Fibroblast of the aortic adventitia (primary cell): ENCODE data around the gene NOX1. TPM values are rescaled to one million over a fixed set of nuclear protein-coding genes. Genes with fewer than 3 reads are reported as not detected.

Experiments used
- DNase-seq: peaks from one replicate; pipeline ENCODE4 v3.0.0-alpha.2; 2010; ENCODE audit warnings: low read depth
- H3K4me3 ChIP-seq: 2 replicates; pipeline ENCODE4 v1.5.1; 2011; ENCODE audit warnings: low read depth, mild to moderate bottlenecking, control low read depth, low read length, moderate library complexity
- total RNA-seq: library from RNA; depleted of rRNA; stranded (reverse); fragments of >200 nt; gene quantifications from 2 replicates; pipeline ENCODE4 v1.2.3, GENCODE V29; 2012; ENCODE audit warnings: low replicate concordance
- TF ChIP-seq, protein P1 (sequence below): IDR thresholded peaks from 2 replicates; pipeline ENCODE4 v1.5.1; 2011; ENCODE audit warnings: mild to moderate bottlenecking, low read length, control low read depth, inconsistent platforms; ENCODE audit not compliant: insufficient read depth

NOX1 gene
- total RNA-seq, 1 donor = not detected

DNA sequence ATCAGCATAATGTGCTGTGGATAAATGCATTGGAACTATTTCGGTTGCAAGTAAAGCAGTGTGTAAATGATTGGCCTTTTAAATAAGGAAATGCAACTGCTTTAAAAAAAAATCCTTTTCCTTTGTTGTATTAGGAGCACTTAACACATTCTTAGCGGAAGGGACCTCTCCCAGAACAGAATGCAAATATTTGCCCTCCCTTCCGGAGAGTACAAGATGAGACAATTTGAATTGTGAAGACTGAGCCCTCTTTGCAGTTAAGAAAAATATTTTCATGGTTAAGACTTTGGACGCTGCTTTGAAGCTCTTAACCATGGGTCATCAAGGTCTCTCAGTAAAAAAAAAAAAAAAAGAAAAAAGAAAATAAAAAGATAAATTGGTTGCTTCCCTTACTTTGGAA is 9.5 kb upstream of the NOX1 start:
- TF ChIP-seq, protein P1, sequence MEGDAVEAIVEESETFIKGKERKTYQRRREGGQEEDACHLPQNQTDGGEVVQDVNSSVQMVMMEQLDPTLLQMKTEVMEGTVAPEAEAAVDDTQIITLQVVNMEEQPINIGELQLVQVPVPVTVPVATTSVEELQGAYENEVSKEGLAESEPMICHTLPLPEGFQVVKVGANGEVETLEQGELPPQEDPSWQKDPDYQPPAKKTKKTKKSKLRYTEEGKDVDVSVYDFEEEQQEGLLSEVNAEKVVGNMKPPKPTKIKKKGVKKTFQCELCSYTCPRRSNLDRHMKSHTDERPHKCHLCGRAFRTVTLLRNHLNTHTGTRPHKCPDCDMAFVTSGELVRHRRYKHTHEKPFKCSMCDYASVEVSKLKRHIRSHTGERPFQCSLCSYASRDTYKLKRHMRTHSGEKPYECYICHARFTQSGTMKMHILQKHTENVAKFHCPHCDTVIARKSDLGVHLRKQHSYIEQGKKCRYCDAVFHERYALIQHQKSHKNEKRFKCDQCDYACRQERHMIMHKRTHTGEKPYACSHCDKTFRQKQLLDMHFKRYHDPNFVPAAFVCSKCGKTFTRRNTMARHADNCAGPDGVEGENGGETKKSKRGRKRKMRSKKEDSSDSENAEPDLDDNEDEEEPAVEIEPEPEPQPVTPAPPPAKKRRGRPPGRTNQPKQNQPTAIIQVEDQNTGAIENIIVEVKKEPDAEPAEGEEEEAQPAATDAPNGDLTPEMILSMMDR = no peak
- H3K4me3 ChIP-seq = no peak overlapping the region
- DNase-seq = no peak

DNA sequence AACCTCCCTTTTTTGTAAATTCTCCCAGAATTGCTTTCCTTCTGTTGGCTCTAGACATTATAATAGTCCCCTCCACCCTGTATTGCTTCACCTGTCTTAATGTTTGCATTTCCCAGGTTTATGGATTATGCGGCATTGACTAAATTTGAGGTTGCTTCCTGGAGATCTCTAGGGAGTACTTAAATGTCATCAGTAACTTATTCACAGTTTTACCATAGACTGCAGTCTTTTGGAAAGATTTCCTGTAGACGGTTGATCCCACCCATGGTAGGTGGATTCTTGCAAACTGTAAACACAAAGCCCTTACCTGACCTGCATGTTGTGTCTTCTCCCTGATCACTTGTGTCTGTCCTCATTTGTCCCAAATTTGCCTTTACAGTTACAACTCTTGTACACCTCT is 6.2 kb upstream of the NOX1 start:
- TF ChIP-seq, protein P1 = no peak
- no peak for DNase-seq
- no peak overlapping the region for H3K4me3 ChIP-seq

DNA sequence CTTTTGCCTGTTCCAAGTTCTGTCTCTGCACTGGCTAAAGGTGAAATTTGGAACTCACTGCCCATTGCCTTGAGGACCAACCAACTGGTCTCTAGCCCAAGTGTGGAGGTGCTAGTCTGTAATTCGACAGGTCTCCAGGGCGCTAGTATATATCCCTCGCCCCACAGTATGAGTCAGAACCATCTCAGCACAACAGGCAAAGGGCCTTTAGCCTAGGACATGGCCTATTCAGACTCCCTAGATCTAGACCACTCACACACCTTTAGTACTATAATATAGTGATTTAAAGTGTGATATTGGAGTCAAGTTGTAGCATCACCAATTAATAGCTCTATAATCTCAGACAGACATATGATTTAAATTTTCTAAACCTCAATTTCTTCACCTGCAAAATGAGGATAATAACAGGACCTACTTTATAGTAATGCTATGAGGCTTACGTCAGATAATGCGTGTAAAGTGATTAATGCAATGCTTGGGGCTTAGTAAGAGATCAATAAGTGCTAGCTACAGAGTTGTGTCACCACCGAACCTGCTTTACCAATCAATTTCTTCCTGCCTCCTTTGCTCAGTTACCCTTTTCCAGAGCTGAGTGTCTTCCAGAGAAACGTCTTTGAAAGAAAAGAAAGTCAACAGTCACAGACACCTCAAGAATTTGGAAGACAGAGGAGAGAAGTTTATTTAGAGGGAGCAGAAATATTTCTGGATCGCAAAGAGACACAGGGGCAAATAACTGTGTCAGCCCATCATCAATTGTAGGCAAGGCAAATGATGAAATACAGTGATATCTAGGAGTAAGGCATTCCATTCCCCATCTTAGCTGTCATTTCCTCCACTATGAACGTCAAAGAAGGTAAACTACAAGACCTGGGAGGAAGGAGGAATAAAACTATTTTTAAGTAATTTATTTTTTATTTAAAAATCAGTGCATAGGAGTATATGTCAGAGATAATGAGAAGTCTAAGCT is 2.3 kb downstream of the NOX1 start:
- peak; percentile 66 for DNase-seq
- H3K4me3 ChIP-seq = no peak overlapping the region
- TF ChIP-seq, protein P1 = no peak

DNA sequence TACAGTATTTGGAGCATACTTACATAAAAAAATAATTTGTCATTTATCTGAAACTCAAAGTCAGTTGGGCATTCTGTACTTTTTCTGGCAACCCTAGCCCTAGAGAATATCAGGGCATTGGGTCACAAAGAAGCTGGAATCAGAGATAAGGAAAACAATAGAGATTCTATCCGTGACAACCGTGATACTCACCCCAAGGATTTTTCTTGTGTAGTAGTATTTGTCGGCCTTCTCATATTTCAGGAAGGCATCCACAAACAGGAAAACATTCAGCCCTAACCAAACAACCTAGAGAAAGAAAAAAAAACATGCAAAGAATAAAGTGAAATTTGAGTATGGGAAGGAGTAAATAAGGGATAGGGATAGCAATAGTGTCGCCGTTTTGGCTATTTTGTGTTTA is 3.6 kb downstream of the NOX1 start:
- DNase-seq = no peak
- TF ChIP-seq, protein P1 = no peak
- no peak overlapping the region for H3K4me3 ChIP-seq

DNA sequence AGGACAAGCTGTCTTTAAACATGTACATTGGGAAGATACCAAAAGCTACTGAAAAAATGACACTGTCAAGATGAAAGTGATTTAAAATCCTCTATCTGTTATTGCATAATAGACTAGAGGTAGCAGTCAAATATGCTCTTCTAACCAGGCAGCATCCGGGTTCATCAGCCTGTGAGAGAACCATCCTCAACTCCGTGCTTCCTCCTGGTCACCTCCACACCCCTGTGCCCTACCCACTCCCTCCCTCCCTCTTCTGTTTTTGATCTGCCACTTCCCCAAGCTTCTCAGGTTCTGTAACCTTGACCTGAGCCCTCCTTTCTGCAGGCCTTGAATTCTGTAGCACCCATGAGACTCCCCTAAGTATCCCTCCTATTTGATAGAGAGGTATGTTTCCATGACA is 5.9 kb downstream of the NOX1 start:
- TF ChIP-seq, protein P1 = no peak
- H3K4me3 ChIP-seq = no peak overlapping the region
- DNase-seq = no peak

DNA sequence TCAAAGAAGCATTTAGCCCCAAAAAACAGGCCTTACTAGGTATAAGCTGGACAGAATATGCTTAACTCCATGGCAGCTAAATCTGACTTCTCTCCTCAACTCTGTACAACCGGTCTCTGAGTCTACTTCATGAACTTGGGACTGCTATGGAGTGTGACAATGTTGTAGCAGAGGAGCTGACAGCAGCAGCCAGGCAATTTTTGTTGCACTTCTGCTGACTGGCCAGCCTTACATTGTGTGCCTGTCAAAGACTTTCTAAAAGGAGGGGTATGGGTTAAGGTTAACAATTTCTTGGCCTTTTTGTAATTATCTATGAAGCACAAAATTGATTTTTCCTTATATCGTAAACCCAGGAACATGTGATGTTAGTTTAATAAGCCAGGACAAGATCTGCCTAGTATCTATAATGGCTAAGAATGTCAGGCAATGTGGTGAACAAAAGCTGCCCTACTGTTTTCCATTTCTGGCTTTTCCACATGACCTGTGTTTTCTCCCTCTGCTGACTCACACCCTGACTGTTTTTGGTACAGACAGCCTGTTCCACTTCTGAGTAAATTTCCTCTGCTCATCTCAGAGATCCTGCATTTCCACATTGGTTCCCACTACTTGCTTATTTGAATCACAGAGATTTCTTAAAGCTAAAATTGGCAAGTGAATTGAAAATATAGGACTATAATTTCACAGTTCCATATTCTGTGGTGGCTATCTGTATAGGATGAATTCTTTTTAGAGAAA is 9.3 kb downstream of the NOX1 start:
- TF ChIP-seq, protein P1 = no peak
- H3K4me3 ChIP-seq = no peak overlapping the region
- peak; percentile 59 for DNase-seq
